ENCODE data around the gene ODAPH. TPM values are rescaled to one million over a fixed set of nuclear protein-coding genes. Genes with fewer than 3 reads are reported as not detected.

Gene ODAPH
- total and polyA plus RNA-seq, 3 experiments from 2014 or later = 0.25 TPM; not detected in 2

GRCh38 chr4:75567725-75568124, 11.9 kb downstream of the ODAPH start:
- Histone ChIP-seq H3K4me3 (ENCODE audit: low read length) (no peak overlapping the region), H3K9me3 (ENCODE audit: low read length) (no peaks in the 10 kb centered on the region), H3K27me3 (ENCODE audit: insufficient read depth, low read length, poor library complexity, severe bottlenecking) (no peaks in the 10 kb centered on the region), H3K36me3 (ENCODE audit: insufficient read depth, low read length) (no peaks in the 10 kb centered on the region), H3K27ac (ENCODE audit: low read depth, low read length) (no peak overlapping the region), H3K4me1 (ENCODE audit: insufficient read depth, low read length) (no peaks in the 10 kb centered on the region)
- POLR2A ChIA-PET = interaction anchor here (0.7 kb wide), 1 partner anchor 140 kb away, joined by 6 read pairs; no protein-coding TSS in a partner anchor
- no peaks in the 10 kb centered on the region for H3K36me3 Mint-ChIP-seq
- CTCF ChIA-PET = interaction anchor here (0.7 kb wide), 1 partner anchor 138 kb away, joined by 3 read pairs; no protein-coding TSS in a partner anchor
- peaks cover 5 to 7% (median 5%) of the 10 kb centered on the region in 3 donors for H3K4me1 Mint-ChIP-seq
- H3K9me3 Mint-ChIP-seq = no peaks in the 10 kb centered on the region
- no peak for DNase-seq
- peak overlapping the region in 1 of 8 donors; percentile 4 for H3K27ac Mint-ChIP-seq
- H3K27me3 Mint-ChIP-seq = peaks cover 4 to 12% of the 10 kb centered on the region in 2 donors
- H3K4me3 Mint-ChIP-seq = no peak overlapping the region

- H3K9me3 ChIP-seq (ENCODE audit: low read length) = no peaks in the 10 kb centered on the region
- H3K4me1 ChIP-seq (ENCODE audit: insufficient read depth, low read length) = no peaks in the 10 kb centered on the region
- no peak overlapping the region for H3K27ac Mint-ChIP-seq
- H3K4me3 Mint-ChIP-seq = no peak overlapping the region
- DNase-seq = no peak
- no peaks in the 10 kb centered on the region for H3K27me3 ChIP-seq (ENCODE audit: insufficient read depth, low read length, poor library complexity, severe bottlenecking)
- peaks cover 0 to 7% (median 4%) of the 10 kb centered on the region in 5 donors for H3K9me3 Mint-ChIP-seq
- H3K27ac ChIP-seq (ENCODE audit: low read depth, low read length) = no peak overlapping the region
- CTCF ChIA-PET = interaction anchor here (0.9 to 1.2 kb wide), 2 partner anchors 9 to 13 kb away, joined by 3 read pairs; no protein-coding TSS in a partner anchor
- no peaks in the 10 kb centered on the region for H3K4me1 Mint-ChIP-seq
- H3K36me3 Mint-ChIP-seq = peaks cover 0 to 13% (median 2%) of the 10 kb centered on the region in 3 donors
- H3K4me3 ChIP-seq (ENCODE audit: low read length) = no peak overlapping the region
- H3K27me3 Mint-ChIP-seq = peaks cover 6 to 22% of the 10 kb centered on the region in 2 donors
- POLR2A ChIA-PET = no interaction called here
- no peaks in the 10 kb centered on the region for H3K36me3 ChIP-seq (ENCODE audit: insufficient read depth, low read length)
Measured at GRCh38 chr4:75584067-75584466, 28.2 kb downstream of the ODAPH start.

- Mint-ChIP-seq H3K36me3 (no peaks in the 10 kb centered on the region), H3K27ac (no peak overlapping the region), H3K9me3 (no peaks in the 10 kb centered on the region), H3K4me3 (no peak overlapping the region), H3K4me1 (peaks cover 0 to 4% (median 2%) of the 10 kb centered on the region in 3 donors), H3K27me3 (no peaks in the 10 kb centered on the region)
- no peaks in the 10 kb centered on the region for H3K36me3 ChIP-seq (ENCODE audit: insufficient read depth, low read length)
- H3K4me1 ChIP-seq (ENCODE audit: insufficient read depth, low read length) = no peaks in the 10 kb centered on the region
- no peaks in the 10 kb centered on the region for H3K9me3 ChIP-seq (ENCODE audit: low read length)
- no peak for DNase-seq
- no peaks in the 10 kb centered on the region for H3K27me3 ChIP-seq (ENCODE audit: insufficient read depth, low read length, poor library complexity, severe bottlenecking)
- ChIA-PET CTCF (interaction anchor here (1.0 kb wide), 1 partner anchor 15 kb away, joined by 3 read pairs; no protein-coding TSS in a partner anchor), POLR2A (no interaction called here)
- H3K4me3 ChIP-seq (ENCODE audit: low read length) = no peak overlapping the region
- H3K27ac ChIP-seq (ENCODE audit: low read depth, low read length) = no peak overlapping the region
Measured at GRCh38 chr4:75593393-75593792, 37.5 kb downstream of the ODAPH start.

GRCh38 chr4:75596061-75596460, 40.2 kb downstream of the ODAPH start:
- H3K27me3 Mint-ChIP-seq = no peaks in the 10 kb centered on the region
- no peaks in the 10 kb centered on the region for H3K36me3 Mint-ChIP-seq
- H3K36me3 ChIP-seq (ENCODE audit: insufficient read depth, low read length) = no peaks in the 10 kb centered on the region
- POLR2A ChIA-PET = no interaction called here
- DNase-seq = no peak
- no peaks in the 10 kb centered on the region for H3K27me3 ChIP-seq (ENCODE audit: insufficient read depth, low read length, poor library complexity, severe bottlenecking)
- H3K4me3 Mint-ChIP-seq = no peak overlapping the region
- no peak overlapping the region for H3K4me3 ChIP-seq (ENCODE audit: low read length)
- peak overlapping the region in 1 of 8 donors; percentile 25 for H3K27ac Mint-ChIP-seq
- no peaks in the 10 kb centered on the region for H3K9me3 Mint-ChIP-seq
- no peaks in the 10 kb centered on the region for H3K9me3 ChIP-seq (ENCODE audit: low read length)
- CTCF ChIA-PET = no interaction called here
- peaks cover 0 to 5% (median 2%) of the 10 kb centered on the region in 3 donors for H3K4me1 Mint-ChIP-seq
- no peaks in the 10 kb centered on the region for H3K4me1 ChIP-seq (ENCODE audit: insufficient read depth, low read length)
- H3K27ac ChIP-seq (ENCODE audit: low read depth, low read length) = no peak overlapping the region

GRCh38 chr4:75598390-75598789, 42.5 kb downstream of the ODAPH start:
- H3K4me3 Mint-ChIP-seq = no peak overlapping the region
- Histone ChIP-seq H3K4me3 (ENCODE audit: low read length) (no peak overlapping the region), H3K36me3 (ENCODE audit: insufficient read depth, low read length) (no peaks in the 10 kb centered on the region), H3K27me3 (ENCODE audit: insufficient read depth, low read length, poor library complexity, severe bottlenecking) (no peaks in the 10 kb centered on the region), H3K27ac (ENCODE audit: low read depth, low read length) (no peak overlapping the region), H3K9me3 (ENCODE audit: low read length) (no peaks in the 10 kb centered on the region), H3K4me1 (ENCODE audit: insufficient read depth, low read length) (no peaks in the 10 kb centered on the region)
- no peaks in the 10 kb centered on the region for H3K9me3 Mint-ChIP-seq
- CTCF ChIA-PET = no interaction called here
- no peak for DNase-seq
- POLR2A ChIA-PET = no interaction called here
- H3K27ac Mint-ChIP-seq = no peak overlapping the region
- peaks cover 0 to 5% (median 2%) of the 10 kb centered on the region in 3 donors for H3K4me1 Mint-ChIP-seq
- H3K27me3 Mint-ChIP-seq = no peaks in the 10 kb centered on the region
- H3K36me3 Mint-ChIP-seq = no peaks in the 10 kb centered on the region

GRCh38 chr4:75599647-75600046, 43.8 kb downstream of the ODAPH start:
- Mint-ChIP-seq H3K4me1 (peaks cover 0 to 5% (median 2%) of the 10 kb centered on the region in 3 donors), H3K36me3 (no peaks in the 10 kb centered on the region), H3K4me3 (peak overlapping the region in 1 of 7 donors; percentile 34), H3K27me3 (no peaks in the 10 kb centered on the region), H3K9me3 (no peaks in the 10 kb centered on the region), H3K27ac (peak overlapping the region in 1 of 8 donors; percentile 4)
- CTCF ChIA-PET = no interaction called here
- Histone ChIP-seq H3K27me3 (ENCODE audit: insufficient read depth, low read length, poor library complexity, severe bottlenecking) (no peaks in the 10 kb centered on the region), H3K27ac (ENCODE audit: low read depth, low read length) (no peak overlapping the region), H3K36me3 (ENCODE audit: insufficient read depth, low read length) (no peaks in the 10 kb centered on the region), H3K9me3 (ENCODE audit: low read length) (no peaks in the 10 kb centered on the region), H3K4me1 (ENCODE audit: insufficient read depth, low read length) (no peaks in the 10 kb centered on the region), H3K4me3 (ENCODE audit: low read length) (no peak overlapping the region)
- POLR2A ChIA-PET = no interaction called here
- DNase-seq = no peak

GRCh38 chr4:75605928-75606327, 50.1 kb downstream of the ODAPH start:
- no peaks in the 10 kb centered on the region for H3K27me3 Mint-ChIP-seq
- H3K9me3 ChIP-seq (ENCODE audit: low read length) = no peaks in the 10 kb centered on the region
- DNase-seq = no peak
- H3K4me3 ChIP-seq (ENCODE audit: low read length) = no peak overlapping the region
- ChIA-PET CTCF (interaction anchor here (1.5 kb wide), 1 partner anchor 118 kb away, joined by 3 read pairs; the partner anchor contains the start of gene USO1), POLR2A (interaction anchor here (0.7 kb wide), 1 partner anchor 763 kb away, joined by 5 read pairs; no protein-coding TSS in a partner anchor)
- H3K36me3 ChIP-seq (ENCODE audit: insufficient read depth, low read length) = no peaks in the 10 kb centered on the region
- H3K27ac ChIP-seq (ENCODE audit: low read depth, low read length) = no peak overlapping the region
- H3K36me3 Mint-ChIP-seq = peaks cover 0 to under 1% (median 0%) of the 10 kb centered on the region in 3 donors
- H3K4me1 Mint-ChIP-seq = no peaks in the 10 kb centered on the region
- H3K27ac Mint-ChIP-seq = no peak overlapping the region
- no peaks in the 10 kb centered on the region for H3K4me1 ChIP-seq (ENCODE audit: insufficient read depth, low read length)
- no peaks in the 10 kb centered on the region for H3K27me3 ChIP-seq (ENCODE audit: insufficient read depth, low read length, poor library complexity, severe bottlenecking)
- H3K9me3 Mint-ChIP-seq = no peaks in the 10 kb centered on the region
- no peak overlapping the region for H3K4me3 Mint-ChIP-seq

GRCh38 chr4:75612306-75612705, 56.4 kb downstream of the ODAPH start:
- no peak for DNase-seq
- Histone ChIP-seq H3K4me3 (ENCODE audit: low read length) (no peak overlapping the region), H3K4me1 (ENCODE audit: insufficient read depth, low read length) (no peaks in the 10 kb centered on the region), H3K27me3 (ENCODE audit: insufficient read depth, low read length, poor library complexity, severe bottlenecking) (no peaks in the 10 kb centered on the region), H3K9me3 (ENCODE audit: low read length) (no peaks in the 10 kb centered on the region), H3K27ac (ENCODE audit: low read depth, low read length) (no peak overlapping the region), H3K36me3 (ENCODE audit: insufficient read depth, low read length) (no peaks in the 10 kb centered on the region)
- ChIA-PET POLR2A (no interaction called here), CTCF (no interaction called here)
- no peaks in the 10 kb centered on the region for H3K4me1 Mint-ChIP-seq
- no peak overlapping the region for H3K27ac Mint-ChIP-seq
- H3K4me3 Mint-ChIP-seq = no peak overlapping the region
- H3K27me3 Mint-ChIP-seq = no peaks in the 10 kb centered on the region
- no peaks in the 10 kb centered on the region for H3K9me3 Mint-ChIP-seq
- peaks cover 0 to 1% (median 0%) of the 10 kb centered on the region in 3 donors for H3K36me3 Mint-ChIP-seq

Measured in CD8-positive, alpha-beta memory T cell (primary cell).